GM12878 (cell line): ENCODE measurements around the gene WWP2. TPM values are rescaled to one million over a fixed set of nuclear protein-coding genes. Genes with fewer than 3 reads are reported as not detected.

Source experiments
- ATAC-seq: fragments of 200-7000 bp; cut with Tn5 transposase; 3 replicates; pipeline ENCODE4 v1.9.1; 2020; ENCODE audit warnings: mild to moderate bottlenecking, moderate library complexity
- BruUV-seq: library from RNA; stranded (reverse); fragments of 400-500 nt; replicated peaks from 2 replicates; lab custom pipeline; 2021; lab: Mats Ljungman, UMichigan
- CTCF ChIA-PET: fragments of 300-600 bp; sonication (Branson Sonifier 250); formaldehyde crosslinking; extraction: SDS; loops from one replicate; lab custom pipeline; 2021; ENCODE audit warnings: inconsistent platforms; lab: Yijun Ruan, JAX
- POLR2A ChIA-PET: fragments of 350-600 bp; formaldehyde crosslinking; extraction: SDS; loops from one replicate; lab custom pipeline; 2021; ENCODE audit warnings: inconsistent platforms; lab: Charles Lee
- RAD21 ChIA-PET: fragments of 300-600 bp; sonication (Branson Sonifier 250); formaldehyde crosslinking; loops from one replicate; lab custom pipeline; 2023; ENCODE audit warnings: antibody characterized with exemption; ENCODE audit not compliant: unreplicated experiment; lab: Charles Lee
- SMC1A ChIA-PET: fragments of 300-600 bp; sonication (Branson Sonifier 250); formaldehyde crosslinking; loops from one replicate; lab custom pipeline; 2023; ENCODE audit not compliant: unreplicated experiment, uncharacterized antibody; lab: Charles Lee
- DNase-seq: peaks from one replicate; pipeline ENCODE4 v3.0.0-alpha.2; 2011; ENCODE audit warnings: low read depth, low spot score
- FAIRE-seq: peaks from 3 replicates; lab custom pipeline; 2011; peaks lifted over from hg19 to GRCh38; lab: Jason Lieb, UNC
- H2AFZ ChIP-seq: 2 replicates; pipeline ENCODE4 v1.6.0; 2011; ENCODE audit warnings: low read depth, low read length, control low read depth; ENCODE audit not compliant: control insufficient read depth
- H3K27ac ChIP-seq: 2 replicates; pipeline ENCODE4 v1.5.1; 2011; ENCODE audit warnings: control low read depth; ENCODE audit not compliant: control insufficient read depth, insufficient read depth
- H3K27me3 ChIP-seq, 2 experiments: replicated peaks in 1 of 2; 2 replicates each; pipeline versions ENCODE4 v1.6.0 to v1.6.1; 2011; ENCODE audit warnings: low read length in 1 of 2; ENCODE audit not compliant: control insufficient read depth in 2 of 2, insufficient read depth in 2 of 2
- H3K36me3 ChIP-seq, 2 experiments: 2 replicates each; pipeline ENCODE4 v1.5.1; 2011; ENCODE audit warnings: low read length in 1 of 2; ENCODE audit not compliant: control insufficient read depth in 2 of 2, insufficient read depth in 2 of 2
- H3K4me1 ChIP-seq: 2 replicates; pipeline ENCODE4 v1.6.1; 2011; ENCODE audit warnings: mild to moderate bottlenecking, low read length, moderate library complexity, mixed read lengths; ENCODE audit not compliant: control insufficient read depth, insufficient read depth
- H3K4me2 ChIP-seq: 2 replicates; pipeline ENCODE4 v1.6.0; 2011; ENCODE audit warnings: control low read depth; ENCODE audit not compliant: control insufficient read depth, insufficient read depth
- H3K4me3 ChIP-seq: fragments of 200-600 bp; sonication (generic); 2 replicates; pipeline ENCODE4 v1.5.1; 2016
- H3K79me2 ChIP-seq: 2 replicates; pipeline ENCODE4 v1.6.0; 2011; ENCODE audit warnings: low read length; ENCODE audit not compliant: control insufficient read depth, insufficient read depth
- H3K9ac ChIP-seq: 2 replicates; pipeline ENCODE4 v1.8.0; 2011; ENCODE audit warnings: low read length, control low read depth, mixed read lengths; ENCODE audit not compliant: control insufficient read depth, insufficient read depth
- H3K9me3 ChIP-seq: replicated peaks from 3 replicates; pipeline ENCODE4 v1.5.1; 2011; ENCODE audit warnings: mild to moderate bottlenecking, low read length; ENCODE audit not compliant: control insufficient read depth, insufficient read depth
- H4K20me1 ChIP-seq: 2 replicates; pipeline ENCODE4 v1.6.0; 2011; ENCODE audit not compliant: control insufficient read depth, insufficient read depth
- RELA ChIP-seq: fragments of 450-650 bp; IDR thresholded peaks from 2 replicates; pipeline ENCODE4 v1.8.0; 2014; ENCODE audit warnings: borderline replicate concordance; ENCODE audit not compliant: partially characterized antibody
- SMC3 ChIP-seq: IDR thresholded peaks from 2 replicates; pipeline ENCODE4 v1.6.1; 2011; ENCODE audit warnings: low read length, improper control_type of control experiment, borderline replicate concordance
- ZBTB40 ChIP-seq: fragments of 450-650 bp; IDR thresholded peaks from 2 replicates; pipeline ENCODE4 v1.6.1; 2016; ENCODE audit warnings: mild to moderate bottlenecking, moderate library complexity, borderline replicate concordance
- WGBS: methylation state at CpG from one replicate; pipeline ENCODE4 v1.1.6; 2016; ENCODE audit warnings: low lambda C conversion rate; ENCODE audit not compliant: insufficient replicate concordance, insufficient coverage; ENCODE audit errors: missing lambda C conversion rate; 5-methylcytosine and 5-hydroxymethylcytosine counted together
- in situ Hi-C: fragments of 300-500 bp; cut with MboI; formaldehyde crosslinking; loops from 9 replicates; pipeline ENCODE4 v1.14.3; 2018; ENCODE audit warnings: mixed read lengths
- intact Hi-C: fragments of 100-400 bp; cut with micrococcal nuclease; formaldehyde crosslinking; loops from one replicate; pipeline ENCODE4 v1.14.2; 2022; ENCODE audit not compliant: unreplicated experiment
- polyA plus RNA-seq, 11 experiments: library from polyadenylated mRNA; depleted of rRNA in 4 of 11; unstranded in 6 of 11; stranded (reverse) in 5 of 11; fragments of >200 nt; fragmentation: Nextera tagmentation in 4 of 11; fragmentation: Illumina TruSeq in 1 of 11; extraction: Ambion mirVana in 4 of 11; extraction: Trizol in 1 of 11; gene quantifications; 1 replicate in 1 of 11; 2 replicates in 10 of 11; pipeline versions ENCODE4 v1.2.1 to v1.2.3, GENCODE V29; 2011 to 2016; ENCODE audit warnings: inconsistent platforms in 2 of 11, missing spikeins in 2 of 11, low read depth in 1 of 11
- total RNA-seq, 4 experiments: library from RNA; depleted of rRNA in 3 of 4; stranded (reverse); fragments of >200 nt in 3 of 4; fragmentation: Illumina TruSeq in 1 of 4; extraction: Trizol in 1 of 4; gene quantifications; 2 replicates each; pipeline versions ENCODE4 v1.2.1 to v1.2.3, GENCODE V29; 2013 to 2021

Gene WWP2
- total and polyA plus RNA-seq, 10 of the 15 experiments (the other 5 are each of a cell fraction or from before 2014, with no cell fraction given): 2.8 to 47.0 (median 23.8) TPM

DNA sequence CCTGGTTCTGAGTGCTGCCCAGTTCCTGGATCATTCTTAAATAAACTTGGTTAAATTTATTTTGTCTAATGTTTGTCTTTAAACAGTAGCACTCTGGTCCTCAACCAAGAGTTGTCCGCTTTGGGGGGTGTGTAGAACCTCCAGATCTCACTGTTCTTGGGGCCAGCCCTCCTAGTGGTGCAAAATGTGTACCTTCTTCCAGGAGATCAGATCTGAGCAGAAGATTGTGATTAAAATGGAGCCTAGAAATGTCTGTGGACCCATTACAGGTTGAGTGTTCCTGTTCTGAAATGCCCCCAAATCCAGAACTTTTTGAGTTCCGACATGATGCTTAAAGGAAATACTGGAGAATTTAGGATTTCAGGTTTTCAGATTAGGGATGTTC is 143.0 kb downstream of the WWP2 start:
- H3K9me3 ChIP-seq: no peaks in the 10 kb centered on the region
- no peaks in the 10 kb centered on the region for H3K79me2 ChIP-seq
- no peak overlapping the region for H3K4me2 ChIP-seq
- H3K27ac ChIP-seq: no peak overlapping the region
- ChIA-PET CTCF (interaction anchor here (1.6 kb wide), 1 partner anchor 25 kb away, joined by 4 read pairs; no protein-coding TSS in a partner anchor), SMC1A (interaction anchor here (0.6 kb wide), 1 partner anchor 73 kb away, joined by 3 read pairs; no protein-coding TSS in a partner anchor), RAD21 (no interaction called here), POLR2A (no interaction called here)
- BruUV-seq: no TSS peak
- no peak for ATAC-seq
- H4K20me1 ChIP-seq: no peaks in the 10 kb centered on the region
- in situ Hi-C loops (no loop called here), intact Hi-C loops (no loop called here)
- H3K36me3 ChIP-seq: peaks cover 2 to 4% of the 10 kb centered on the region in 2 experiments; a peak in 2 of 4 replicates
- FAIRE-seq: no peak
- no peaks in the 10 kb centered on the region for H3K4me1 ChIP-seq
- 100% methylated on average over 2 of the region's 2 CpGs for WGBS
- TF ChIP-seq SMC3 (no peak), RELA (no peak), ZBTB40 (no peak)
- H3K27me3 ChIP-seq: no peaks in the 10 kb centered on the region
- H3K4me3 ChIP-seq: no peak overlapping the region
- no peak overlapping the region for H3K9ac ChIP-seq
- H2AFZ ChIP-seq: no peak overlapping the region
- no peak for DNase-seq
